Aorta (tissue), 5 donors: ENCODE data around the gene IRAK2. TPM values are rescaled to one million over a fixed set of nuclear protein-coding genes. Genes with fewer than 3 reads are reported as not detected.
"Not testable (repeated sequence)": the region's sequence is repeated elsewhere in the genome, so short reads cannot be mapped to it uniquely, and the experiment has no call there.

Experiments
- ATAC-seq: fragments of 200-7000 bp; cut with Tn5 transposase; one replicate; pipeline ENCODE4 v1.9.1; 2022; ENCODE audit warnings: moderate library complexity; ENCODE audit not compliant: low FRiP score
- DNase-seq, 2 donors: peaks; one replicate each; pipeline ENCODE4 v3.0.0-alpha.2; 2020
- H3K27ac ChIP-seq, 2 donors: one replicate each; pipeline ENCODE4 v1.5.1; 2013; ENCODE audit warnings: low read length in 2 of 2, mild to moderate bottlenecking in 2 of 2, moderate library complexity in 2 of 2, control low read depth in 1 of 2, inconsistent platforms in 1 of 2, low read depth in 1 of 2
- H3K27me3 ChIP-seq, 2 donors: one replicate each; pipeline ENCODE4 v1.6.1; 2013; ENCODE audit warnings: control low read depth in 1 of 2, low read length in 1 of 2, mild to moderate bottlenecking in 1 of 2, moderate library complexity in 1 of 2; ENCODE audit not compliant: insufficient read depth in 2 of 2, control insufficient read depth in 1 of 2
- H3K36me3 ChIP-seq, 2 donors: one replicate each; pipeline ENCODE4 v1.6.1; 2013; ENCODE audit warnings: control low read depth in 1 of 2, low read length in 1 of 2, mild to moderate bottlenecking in 1 of 2; ENCODE audit not compliant: insufficient read depth in 2 of 2, control insufficient read depth in 1 of 2
- H3K4me1 ChIP-seq, 2 donors: one replicate each; pipeline ENCODE4 v1.6.1; 2013; ENCODE audit warnings: low read length in 2 of 2, control low read depth in 1 of 2, mild to moderate bottlenecking in 1 of 2, moderate library complexity in 1 of 2; ENCODE audit not compliant: insufficient read depth in 2 of 2, control insufficient read depth in 1 of 2
- H3K4me3 ChIP-seq, 2 donors: one replicate each; pipeline ENCODE4 v1.5.1; 2013; ENCODE audit warnings: low read length in 2 of 2, control low read depth in 1 of 2, mild to moderate bottlenecking in 1 of 2
- H3K9me3 ChIP-seq: one replicate; pipeline ENCODE4 v1.6.1; 2013; ENCODE audit warnings: mild to moderate bottlenecking, low read length; ENCODE audit not compliant: control insufficient read depth
- WGBS, 2 donors: extraction: QIAGEN DNeasy Blood & Tissue Kit; methylation state at CpG; one replicate each; pipeline ENCODE4 v1.1.7; 2013; 5-methylcytosine and 5-hydroxymethylcytosine counted together
- intact Hi-C, 2 donors: fragments of 100-400 bp; cut with DNase I; formaldehyde crosslinking; loops; one replicate each; pipeline versions ENCODE4 v1.14.2 to v1.15.0; 2022
- polyA plus RNA-seq, 2 donors: library from polyadenylated mRNA; stranded (reverse); fragments of 200-250 nt; gene quantifications; one replicate each; pipeline ENCODE4 v1.2.3, GENCODE V29; 2013
- total RNA-seq, 2 donors: library from RNA; stranded (reverse); fragmentation: NEBNext Ultra II Directional; extraction: Animal tissue kit (Norgen Biotek cat#: 25700); gene quantifications; one replicate each; pipeline ENCODE4 v1.2.1, GENCODE V29; 2021
- donor health status: healthy with polysubstance abuse.
- donor health status: Bipolar disorder and iron deficiency.
- donor health status: DM: no; HTN: no; CAD: no.
- donor health status: DM: no; HTN: no; CAD: no.
- donor health status: DM: yes; HTN: yes; CAD: no.

IRAK2 gene
- total and polyA plus RNA-seq, 4 donors, result 1.7 to 8.3 (median 4.8) TPM

GRCh38 chr3:10154335-10155122 lies 10.2 kb upstream of the IRAK2 start:
- no peak for DNase-seq
- H3K27ac ChIP-seq, result no peak overlapping the region
- WGBS, 2 donors, result 86 to 89% methylated on average over 14 of the region's 14 CpGs
- no peaks in the 10 kb centered on the region for H3K27me3 ChIP-seq
- H3K4me3 ChIP-seq, result no peak overlapping the region
- H3K4me1 ChIP-seq, result no peaks in the 10 kb centered on the region
- H3K9me3 ChIP-seq, result peaks cover 2% of the 10 kb centered on the region
- peaks cover 0 to 3% of the 10 kb centered on the region in 2 donors for H3K36me3 ChIP-seq
- ATAC-seq, result no peak
- intact Hi-C loops, result no loop called here

DNA sequence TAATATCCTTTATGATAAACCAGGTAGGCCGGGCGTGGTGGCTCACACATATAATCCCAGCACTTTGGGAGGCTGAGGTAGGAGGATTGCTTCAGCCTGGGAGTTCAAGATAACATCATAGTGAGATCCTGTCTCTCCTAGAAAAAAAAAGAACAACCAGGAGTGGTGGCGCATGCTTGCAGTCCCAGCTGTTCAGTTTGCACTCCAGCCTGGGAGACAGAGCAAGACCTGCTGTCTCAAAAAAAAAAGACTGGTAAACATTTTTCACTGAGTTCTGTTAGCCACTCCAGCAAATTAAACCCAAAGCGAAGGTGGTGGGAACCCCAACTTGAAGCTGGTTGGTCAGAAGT lies 9.6 kb upstream of the IRAK2 start:
- ATAC-seq, result no peak
- no peak for DNase-seq
- H3K27ac ChIP-seq, result no peak overlapping the region
- H3K4me3 ChIP-seq, result no peak overlapping the region
- peaks cover 0 to 1% of the 10 kb centered on the region in 2 donors for H3K36me3 ChIP-seq
- H3K27me3 ChIP-seq, result no peaks in the 10 kb centered on the region
- H3K4me1 ChIP-seq, result no peaks in the 10 kb centered on the region
- peaks cover 2% of the 10 kb centered on the region for H3K9me3 ChIP-seq
- intact Hi-C loops, result no loop called here
- WGBS, 2 donors, result 91 to 92% methylated on average over 4 of the region's 4 CpGs

- 89 to 94% methylated on average over 4 of the region's 4 CpGs for WGBS, 2 donors
- ATAC-seq, result no peak
Measured at GRCh38 chr3:10155658-10156057, 9.1 kb upstream of the IRAK2 start.

GRCh38 chr3:10157031-10157430 lies 7.7 kb upstream of the IRAK2 start:
- DNase-seq (no peak), ATAC-seq (no peak)
- intact Hi-C loops, result no loop called here
- H3K36me3 ChIP-seq, result no peaks in the 10 kb centered on the region
- no peak overlapping the region for H3K4me3 ChIP-seq
- H3K27ac ChIP-seq, result no peak overlapping the region
- no peaks in the 10 kb centered on the region for H3K27me3 ChIP-seq
- no peaks in the 10 kb centered on the region for H3K4me1 ChIP-seq
- H3K9me3 ChIP-seq, result no peaks in the 10 kb centered on the region
- 73 to 82% methylated on average over 4 of the region's 4 CpGs for WGBS, 2 donors

More at GRCh38 chr3:10155658-10156057, 9.1 kb upstream of the IRAK2 start:
- Histone ChIP-seq H3K4me3 (no peak overlapping the region), H3K4me1 (no peaks in the 10 kb centered on the region), H3K36me3 (no peaks in the 10 kb centered on the region), H3K9me3 (no peaks in the 10 kb centered on the region), H3K27ac (no peak overlapping the region), H3K27me3 (no peaks in the 10 kb centered on the region)
- intact Hi-C loops, result no loop called here
- DNase-seq, result no peak

GRCh38 chr3:10158555-10158954 lies 6.2 kb upstream of the IRAK2 start:
- not testable (repeated sequence) for H3K27me3 ChIP-seq

DNA sequence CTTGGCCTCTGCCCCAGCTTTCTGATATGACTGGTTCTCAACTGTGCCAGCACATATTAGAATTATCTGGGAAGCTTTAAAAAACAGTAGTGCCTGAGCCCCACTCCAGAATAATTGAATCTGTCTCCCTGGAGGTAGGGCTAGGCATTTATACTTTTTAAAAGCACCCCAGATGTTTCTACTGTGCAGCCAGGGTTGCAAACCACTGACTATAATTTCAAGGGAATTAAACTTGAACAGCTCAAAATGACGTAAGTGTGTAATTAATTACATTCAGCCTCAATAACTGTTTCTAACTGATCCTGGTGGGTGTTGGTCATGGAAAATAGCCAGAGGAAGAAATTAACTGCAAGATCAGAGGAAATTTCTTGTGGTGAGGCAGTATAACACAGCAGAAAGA lies 4.4 kb upstream of the IRAK2 start:
- intact Hi-C loops, result loop anchor here (5.0 kb wide), 2 partner anchors 42 to 67 kb away; no protein-coding TSS in a partner anchor
- H3K4me1 ChIP-seq, result no peaks in the 10 kb centered on the region
- no peak overlapping the region for H3K27ac ChIP-seq
- DNase-seq, result no peak
- no peak for ATAC-seq
- H3K9me3 ChIP-seq, result no peaks in the 10 kb centered on the region
- 52 to 73% methylated on average over 1 of the region's 1 CpG for WGBS, 2 donors
- no peak overlapping the region for H3K4me3 ChIP-seq
- no peaks in the 10 kb centered on the region for H3K27me3 ChIP-seq
- no peaks in the 10 kb centered on the region for H3K36me3 ChIP-seq

More at GRCh38 chr3:10158555-10158954, 6.2 kb upstream of the IRAK2 start:
- H3K9me3 ChIP-seq, DNase-seq, H3K27ac ChIP-seq, H3K36me3 ChIP-seq, ATAC-seq, H3K4me3 ChIP-seq, intact Hi-C loops, H3K4me1 ChIP-seq: not testable (repeated sequence)
- 95 to 98% methylated on average over 6 of the region's 6 CpGs for WGBS, 2 donors

GRCh38 chr3:10160925-10161324 lies 3.8 kb upstream of the IRAK2 start:
- no peaks in the 10 kb centered on the region for H3K27me3 ChIP-seq
- DNase-seq (no peak), ATAC-seq (no peak)
- no peaks in the 10 kb centered on the region for H3K36me3 ChIP-seq
- WGBS, 2 donors, result 74 to 77% methylated on average over 6 of the region's 6 CpGs
- no peak overlapping the region for H3K4me3 ChIP-seq
- no peaks in the 10 kb centered on the region for H3K9me3 ChIP-seq
- intact Hi-C loops, result loop anchor here (5.0 kb wide), 2 partner anchors 41 to 66 kb away; no protein-coding TSS in a partner anchor
- no peak overlapping the region for H3K27ac ChIP-seq
- H3K4me1 ChIP-seq, result no peaks in the 10 kb centered on the region

DNA sequence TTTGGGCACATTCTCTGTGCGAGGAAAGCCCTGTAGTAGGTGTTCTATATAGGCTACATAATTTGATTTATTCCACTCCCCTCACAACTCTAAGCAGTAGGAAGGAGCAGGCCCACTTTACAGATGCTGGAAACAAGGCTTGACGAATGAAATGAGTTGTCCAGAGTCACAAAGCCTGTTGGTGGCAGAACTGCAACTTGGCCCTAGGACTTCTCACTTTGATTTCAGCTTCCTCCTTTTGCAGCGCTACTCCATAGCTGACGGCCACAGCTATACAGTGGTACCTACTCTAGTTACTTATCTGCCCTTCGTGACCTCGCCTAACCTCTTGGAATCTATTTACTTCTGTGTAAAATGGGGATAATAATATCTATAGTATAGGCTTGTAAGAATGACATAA lies 2.5 kb upstream of the IRAK2 start:
- Histone ChIP-seq H3K4me3 (no peak overlapping the region), H3K27me3 (no peaks in the 10 kb centered on the region), H3K36me3 (no peaks in the 10 kb centered on the region), H3K4me1 (no peaks in the 10 kb centered on the region), H3K27ac (no peak overlapping the region), H3K9me3 (no peaks in the 10 kb centered on the region)
- DNase-seq (no peak), ATAC-seq (no peak)
- 91 to 92% methylated on average over 6 of the region's 6 CpGs for WGBS, 2 donors
- intact Hi-C loops, result loop anchor here (5.0 kb wide), 2 partner anchors 40 to 65 kb away; no protein-coding TSS in a partner anchor

DNA sequence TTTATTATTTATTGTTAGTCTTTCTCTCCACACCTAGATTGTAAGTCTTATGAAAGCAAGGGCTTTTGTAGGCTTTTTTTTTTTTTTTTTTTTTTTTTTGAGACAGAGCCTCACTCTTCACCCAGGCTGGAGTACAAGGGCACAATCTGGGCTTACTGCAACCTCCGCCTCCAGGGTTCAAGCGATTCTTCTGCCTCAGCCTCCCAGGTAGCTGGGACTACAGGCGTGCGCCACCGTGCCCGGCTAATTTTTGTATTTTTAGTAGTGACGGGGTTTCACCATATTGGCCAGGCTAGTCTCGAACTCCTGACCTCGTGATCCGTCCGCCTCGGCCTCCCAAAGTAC lies 546 bp upstream of the IRAK2 start:
- 65 to 74% methylated on average over 12 of the region's 12 CpGs for WGBS, 2 donors
- not testable (repeated sequence) for DNase-seq, ATAC-seq, H3K4me1 ChIP-seq, H3K27ac ChIP-seq, H3K4me3 ChIP-seq, H3K36me3 ChIP-seq, H3K9me3 ChIP-seq, H3K27me3 ChIP-seq
- intact Hi-C loops, result loop anchor here (2.0 to 5.0 kb wide), 3 partner anchors 21 to 63 kb away; no protein-coding TSS in a partner anchor
